Ectodermal cell (in vitro differentiated cells): Measurements from ENCODE around the gene ABITRAM. TPM values are rescaled to one million over a fixed set of nuclear protein-coding genes. Genes with fewer than 3 reads are reported as not detected.
"Not testable (repeated sequence)": the region's sequence is repeated elsewhere in the genome, so short reads cannot be mapped to it uniquely, and the experiment has no call there.

Experiments
- H3K27ac ChIP-seq: 2 replicates; pipeline ENCODE4 v1.7.0; 2013; ENCODE audit warnings: mild to moderate bottlenecking, low read depth, low read length; ENCODE audit not compliant: insufficient read depth, poor library complexity, severe bottlenecking
- H3K27me3 ChIP-seq: 2 replicates; pipeline ENCODE4 v1.7.0; 2013; ENCODE audit warnings: mild to moderate bottlenecking, low read length; ENCODE audit not compliant: insufficient read depth, control insufficient read depth, poor library complexity, severe bottlenecking
- H3K36me3 ChIP-seq: one replicate; pipeline ENCODE4 v1.7.0; 2013; ENCODE audit warnings: low read length; ENCODE audit not compliant: control insufficient read depth, insufficient read depth
- H3K4me1 ChIP-seq: one replicate; pipeline ENCODE4 v1.7.0; 2013; ENCODE audit warnings: low read length; ENCODE audit not compliant: control insufficient read depth, insufficient read depth
- H3K4me3 ChIP-seq: 2 replicates; pipeline ENCODE4 v1.7.0; 2013; ENCODE audit warnings: low read depth, low read length, control low read depth; ENCODE audit not compliant: insufficient read depth
- H3K9me3 ChIP-seq: 2 replicates; pipeline ENCODE4 v1.7.0; 2013; ENCODE audit warnings: mild to moderate bottlenecking, low read length, moderate library complexity; ENCODE audit not compliant: control insufficient read depth
- WGBS, 2 experiments: methylation state at CpG; one replicate each; pipeline ENCODE4 v1.1.7; 2013; ENCODE audit warnings: missing lambda C conversion rate in 2 of 2; 5-methylcytosine and 5-hydroxymethylcytosine counted together
- polyA plus RNA-seq, 4 experiments: library from polyadenylated mRNA; stranded (reverse); fragments of 50-300 nt; gene quantifications; one replicate each; pipeline ENCODE4 v1.2.3, GENCODE V29; 2013

Gene ABITRAM
- 21.7 TPM for polyA plus RNA-seq (2013, experiment 1 of 4)
- 25.7 TPM for polyA plus RNA-seq (2013, experiment 2 of 4)
- 23.3 TPM for polyA plus RNA-seq (2013, experiment 3 of 4)
- 27.5 TPM for polyA plus RNA-seq (2013, experiment 4 of 4)

GRCh38 chr9:108934323-108934893 lies at the start of gene ABITRAM:
Gene ABITRAM, plus strand, starts transcription at chr9:108934400. Its CDS starts 87 bp downstream, at chr9:108934487.
- 0% methylated on average over 47 of the region's 47 CpGs for WGBS, 2 experiments
- Histone ChIP-seq H3K36me3 (no peaks in the 10 kb centered on the region), H3K9me3 (no peaks in the 10 kb centered on the region), H3K27me3 (no peaks in the 10 kb centered on the region), H3K4me3 (peak within 1 kb of the TSS; percentile 83), H3K4me1 (no peaks in the 10 kb centered on the region), H3K27ac (peak within 1 kb of the TSS; percentile 81)

- Histone ChIP-seq H3K9me3 (no peaks in the 10 kb centered on the region), H3K27me3 (no peaks in the 10 kb centered on the region), H3K27ac (no peak overlapping the region), H3K36me3 (peaks cover 21% of the 10 kb centered on the region), H3K4me1 (no peaks in the 10 kb centered on the region), H3K4me3 (no peak overlapping the region)
- WGBS, 2 experiments = 96 to 100% methylated on average over 1 to 3 of the region's 3 CpGs
Measured at GRCh38 chr9:108884701-108885100, 49.5 kb upstream of the ABITRAM start.

GRCh38 chr9:108885643-108886348 lies 48.4 kb upstream of the ABITRAM start:
- no peak overlapping the region for H3K4me3 ChIP-seq
- peaks cover 24% of the 10 kb centered on the region for H3K36me3 ChIP-seq
- no peak overlapping the region for H3K27ac ChIP-seq
- H3K4me1 ChIP-seq = no peaks in the 10 kb centered on the region
- no peaks in the 10 kb centered on the region for H3K9me3 ChIP-seq
- 89 to 96% methylated on average over 1 of the region's 1 CpG for WGBS, 2 experiments
- H3K27me3 ChIP-seq = no peaks in the 10 kb centered on the region

- not testable (repeated sequence) for H3K27ac ChIP-seq, H3K9me3 ChIP-seq, H3K4me1 ChIP-seq, H3K27me3 ChIP-seq, H3K4me3 ChIP-seq
- 79 to 89% methylated on average over 3 of the region's 3 CpGs for WGBS, 2 experiments
- H3K36me3 ChIP-seq = peaks cover 33% of the 10 kb centered on the region
Measured at GRCh38 chr9:108886594-108887271, 47.5 kb upstream of the ABITRAM start.

- Histone ChIP-seq H3K4me3 (no peak overlapping the region), H3K27ac (no peak overlapping the region), H3K27me3 (no peaks in the 10 kb centered on the region), H3K36me3 (peaks cover 60% of the 10 kb centered on the region), H3K9me3 (no peaks in the 10 kb centered on the region), H3K4me1 (no peaks in the 10 kb centered on the region)
- WGBS, 2 experiments = 93 to 98% methylated on average over 4 of the region's 4 CpGs
Measured at GRCh38 chr9:108889649-108890067, 44.5 kb upstream of the ABITRAM start.

- WGBS, 2 experiments = 94 to 95% methylated on average over 4 of the region's 4 CpGs
Measured at GRCh38 chr9:108894225-108894997, 39.8 kb upstream of the ABITRAM start.

GRCh38 chr9:108897324-108898096 lies 36.7 kb upstream of the ABITRAM start:
- Histone ChIP-seq H3K4me3 (no peak overlapping the region), H3K9me3 (no peaks in the 10 kb centered on the region), H3K4me1 (no peaks in the 10 kb centered on the region), H3K27ac (no peak overlapping the region), H3K27me3 (no peaks in the 10 kb centered on the region), H3K36me3 (peaks cover 79% of the 10 kb centered on the region)
- WGBS, 2 experiments = 90 to 100% methylated on average over 1 to 2 of the region's 2 CpGs

More at GRCh38 chr9:108894225-108894997, 39.8 kb upstream of the ABITRAM start:
- Histone ChIP-seq H3K4me3 (no peak overlapping the region), H3K36me3 (peaks cover 73% of the 10 kb centered on the region), H3K27ac (no peak overlapping the region), H3K9me3 (no peaks in the 10 kb centered on the region), H3K4me1 (no peaks in the 10 kb centered on the region), H3K27me3 (no peaks in the 10 kb centered on the region)

GRCh38 chr9:108899023-108899695 lies 35.0 kb upstream of the ABITRAM start:
- H3K9me3 ChIP-seq = not testable (repeated sequence)
- H3K36me3 ChIP-seq = peaks cover 73% of the 10 kb centered on the region
- 91 to 97% methylated on average over 7 of the region's 8 CpGs for WGBS, 2 experiments

GRCh38 chr9:108900176-108900575 lies 34.0 kb upstream of the ABITRAM start:
- Histone ChIP-seq H3K4me1 (no peaks in the 10 kb centered on the region), H3K27me3 (no peaks in the 10 kb centered on the region), H3K9me3 (no peaks in the 10 kb centered on the region), H3K36me3 (peaks cover 63% of the 10 kb centered on the region), H3K27ac (no peak overlapping the region), H3K4me3 (no peak overlapping the region)
- 90 to 96% methylated on average over 5 of the region's 5 CpGs for WGBS, 2 experiments

More at GRCh38 chr9:108899023-108899695, 35.0 kb upstream of the ABITRAM start:
- not testable (repeated sequence) for H3K27me3 ChIP-seq, H3K4me1 ChIP-seq, H3K4me3 ChIP-seq, H3K27ac ChIP-seq
